GM12892 (cell line): Measurements from ENCODE around the gene MED12L.

Source experiments
- POLR2A ChIP-seq: IDR thresholded peaks from 2 replicates; pipeline ENCODE4 v1.6.1; 2011; ENCODE audit warnings: low read depth, low read length, control low read depth
- POLR2AphosphoS5 ChIP-seq: IDR thresholded peaks from 2 replicates; pipeline ENCODE4 v1.6.1; 2011; ENCODE audit warnings: low read depth, low read length, control low read depth

- no peak for TF ChIP-seq POLR2AphosphoS5
- no peak for TF ChIP-seq POLR2A
Measured at GRCh38 chr3:151213151-151213550, 127.7 kb downstream of the MED12L start.
